SK-N-SH treated with all-trans-retinoic acid at 6 μM for 48 hours (cell line): ENCODE data around the gene ELF5.

Source experiments
- CSDC2 ChIP-seq: fragments of 250-450 bp; sonication (Bioruptor Pico); IDR thresholded peaks from 2 replicates; pipeline ENCODE4 v1.5.0; 2020; ENCODE audit warnings: mild to moderate bottlenecking, moderate library complexity
- TSHZ2 ChIP-seq: fragments of 250-450 bp; sonication (Bioruptor Pico); IDR thresholded peaks from 2 replicates; pipeline ENCODE4 v1.5.0; 2020; ENCODE audit warnings: mild to moderate bottlenecking, moderate library complexity

- TF ChIP-seq TSHZ2 (CRISPR knock-in tag) (no peak), CSDC2 (CRISPR knock-in tag) (no peak)
Measured at GRCh38 chr11:34507156-34507555, 6.4 kb downstream of the ELF5 start.
